Stimulated activated CD4-positive, alpha-beta T cell treated with anti-CD3 and anti-CD28 coated beads, Interleukin-1b, Interleukin-23, amount 100 ng/mL, for 24 hours (primary cell): ENCODE data around the gene ZNF548.
A peak's percentile ranks its signal among the peaks of the same experiment; 100 is the strongest.

Experiments used
- DNase-seq, 4 experiments: peaks; one replicate each; pipeline ENCODE4 v3.0.0-alpha.2; 2020; ENCODE audit warnings: low read depth in 4 of 4, low spot score in 1 of 4

ZNF548 gene

DNA sequence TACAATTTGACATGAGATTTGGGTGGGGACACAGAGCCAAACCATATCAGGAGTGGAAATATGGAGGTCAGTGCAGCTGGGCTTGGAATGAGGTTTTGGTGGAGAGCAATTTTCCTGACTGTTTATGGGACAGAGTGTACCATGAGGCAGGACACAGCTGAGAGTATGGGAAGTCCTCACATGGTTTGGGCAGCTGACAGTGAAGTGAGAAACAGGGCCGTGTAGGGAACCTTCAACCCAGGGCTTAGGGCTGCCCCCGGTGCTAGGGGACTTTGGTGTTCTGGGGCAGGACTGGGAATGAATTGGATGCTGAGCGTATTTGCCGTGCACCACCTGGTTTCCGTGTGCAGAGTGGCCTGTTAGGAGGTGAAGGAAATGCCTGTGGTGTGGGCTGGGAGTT, 6.1 kb downstream of the ZNF548 start:
- no peak for DNase-seq

DNA sequence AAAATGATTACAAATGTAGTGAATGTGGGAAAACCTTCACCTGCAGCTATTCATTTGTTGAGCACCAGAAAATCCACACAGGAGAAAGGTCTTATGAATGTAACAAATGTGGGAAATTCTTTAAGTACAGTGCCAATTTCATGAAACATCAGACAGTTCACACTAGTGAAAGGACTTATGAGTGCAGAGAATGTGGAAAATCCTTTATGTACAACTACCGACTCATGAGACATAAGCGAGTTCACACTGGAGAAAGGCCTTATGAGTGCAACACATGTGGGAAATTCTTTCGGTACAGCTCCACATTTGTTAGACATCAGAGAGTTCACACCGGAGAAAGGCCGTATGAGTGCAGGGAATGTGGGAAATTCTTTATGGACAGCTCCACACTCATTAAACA, 9.2 kb downstream of the ZNF548 start:
- no peak for DNase-seq

DNA sequence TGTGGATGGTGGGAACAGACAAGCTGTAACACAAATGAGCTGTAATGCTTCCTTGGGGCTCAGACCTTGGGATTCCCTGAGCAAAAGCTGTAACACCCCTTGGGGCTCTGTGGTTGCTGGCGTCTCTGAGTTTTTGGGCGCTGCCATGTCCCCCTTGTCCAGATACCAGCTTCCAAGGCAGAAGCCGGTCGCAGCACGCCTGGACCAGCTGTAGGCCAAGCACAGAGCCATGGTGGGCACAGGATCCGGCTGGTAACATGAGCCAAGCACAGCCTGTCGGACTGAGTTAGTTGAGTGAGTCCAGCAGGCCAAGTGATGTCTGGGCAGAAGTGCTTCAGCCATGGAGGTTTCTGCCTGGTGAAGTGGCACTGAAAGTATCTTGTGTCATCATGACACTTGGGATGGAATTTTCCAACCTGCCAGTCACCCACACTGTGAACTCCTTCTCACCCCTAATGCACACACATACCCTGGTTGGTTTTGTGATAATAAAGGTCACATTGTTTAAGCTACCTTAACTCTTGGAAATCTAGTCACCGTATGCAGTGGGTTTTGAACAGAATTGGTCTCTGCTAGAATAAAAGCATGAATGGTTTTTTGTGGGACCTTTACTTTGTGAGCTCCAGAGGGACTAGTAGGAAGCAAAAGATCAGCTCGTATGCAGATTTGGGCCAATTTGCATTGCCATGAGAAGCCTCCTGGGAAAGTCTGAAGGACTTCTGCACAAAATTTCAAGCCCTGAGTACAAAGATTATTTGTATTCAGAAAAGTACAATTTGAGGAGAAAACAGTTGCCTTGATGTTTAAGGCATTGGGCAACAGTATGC, 14.3 kb downstream of the ZNF548 start:
- DNase-seq, result no peak

DNA sequence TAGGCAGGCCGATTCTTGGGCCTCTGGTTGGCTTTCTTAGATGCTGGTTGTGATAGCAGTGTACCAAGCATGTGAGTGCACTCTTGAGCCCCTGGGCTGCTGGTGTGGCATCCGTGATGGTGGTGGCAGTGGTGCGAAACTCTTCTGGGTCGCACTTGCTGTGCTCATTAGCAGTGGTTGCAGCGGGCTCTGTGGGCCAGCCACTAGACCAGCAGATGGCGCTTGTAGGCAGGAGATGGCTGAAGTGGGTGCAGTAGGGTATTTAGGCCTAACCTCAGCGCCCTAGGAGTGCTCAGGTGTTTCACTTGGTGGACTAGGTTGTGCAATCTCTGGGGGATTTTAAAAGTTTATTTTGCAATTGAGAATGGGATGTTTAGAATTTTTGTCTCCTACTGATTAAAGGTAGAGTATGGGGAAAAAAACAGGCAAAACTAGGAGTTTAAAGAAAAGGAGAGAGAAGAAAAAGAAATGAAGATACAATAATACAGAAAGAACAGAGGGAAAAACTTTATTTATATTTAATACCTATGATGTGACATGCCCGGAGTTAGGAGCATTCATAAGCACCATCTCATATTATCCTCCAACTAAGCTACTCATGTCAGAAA, 17.0 kb downstream of the ZNF548 start:
- DNase-seq, result peak in 3 of 4 experiments; percentile 36 to 61 (median 42)

DNA sequence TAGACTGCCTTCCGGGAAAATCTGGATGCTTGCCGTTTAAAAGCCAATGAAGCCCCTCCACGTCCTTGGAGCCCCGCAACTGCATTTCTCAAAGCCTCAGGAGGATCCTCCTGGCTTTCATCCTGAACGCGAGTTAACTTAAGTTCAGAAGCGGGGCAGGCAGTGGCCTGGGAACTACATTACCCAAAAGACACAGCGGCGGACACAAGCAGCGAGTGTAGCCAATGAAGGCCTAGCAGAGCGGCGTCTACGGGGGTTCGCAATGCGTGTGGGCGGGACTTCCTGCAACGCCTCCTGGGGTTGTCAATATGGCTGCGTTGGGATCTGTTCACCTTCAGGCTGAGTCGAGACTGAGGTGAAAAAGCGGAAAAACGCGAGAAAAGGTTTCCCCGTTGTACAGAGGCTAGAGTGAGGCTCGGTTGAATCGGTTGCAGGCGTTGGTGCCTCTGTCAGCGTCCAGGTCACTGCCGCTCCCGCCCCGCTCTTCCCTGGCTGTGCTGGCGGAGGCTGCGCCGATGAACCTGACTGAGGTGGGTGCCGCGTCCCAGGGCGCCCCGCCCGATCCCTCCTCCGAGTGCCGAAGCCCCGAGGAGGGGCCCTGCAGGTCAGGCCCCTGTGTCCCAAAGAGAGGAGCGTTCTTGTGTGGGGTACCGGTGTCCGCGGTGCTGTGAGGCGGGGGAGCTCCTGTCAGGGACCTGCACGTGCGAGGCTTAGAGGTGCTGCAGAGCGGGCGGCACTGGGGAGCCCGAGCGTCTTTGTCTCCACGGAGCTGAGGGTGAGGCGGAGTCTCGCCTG, 21.4 kb downstream of the ZNF548 start, which contains the start of gene ZNF17:
Gene ZNF17 (plus strand): TSS at position 285 of the 795 bp plus-strand sequence. CDS start 2,455 bp downstream, outside the sequence.
- DNase-seq, result peak; percentile 76 to 90 (median 88)

DNA sequence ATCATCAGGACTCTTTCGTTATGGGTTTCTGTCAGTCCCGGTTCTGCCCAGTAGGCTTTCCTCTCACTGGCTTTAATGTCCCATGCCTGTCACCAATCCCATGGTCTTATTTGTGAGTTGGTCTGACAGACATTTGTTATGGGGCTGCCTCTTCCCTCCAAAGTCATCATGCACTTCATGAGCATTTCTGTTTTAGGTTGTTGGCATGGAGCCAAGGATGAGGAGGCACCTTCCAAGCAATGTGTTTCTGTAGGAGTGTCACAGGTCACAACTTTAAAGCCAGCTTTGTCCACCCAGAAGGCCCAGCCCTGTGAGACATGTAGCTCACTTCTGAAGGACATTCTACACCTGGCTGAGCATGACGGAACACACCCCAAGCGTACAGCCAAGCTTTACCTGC, 29.8 kb downstream of the ZNF548 start:
- DNase-seq, result no peak

DNA sequence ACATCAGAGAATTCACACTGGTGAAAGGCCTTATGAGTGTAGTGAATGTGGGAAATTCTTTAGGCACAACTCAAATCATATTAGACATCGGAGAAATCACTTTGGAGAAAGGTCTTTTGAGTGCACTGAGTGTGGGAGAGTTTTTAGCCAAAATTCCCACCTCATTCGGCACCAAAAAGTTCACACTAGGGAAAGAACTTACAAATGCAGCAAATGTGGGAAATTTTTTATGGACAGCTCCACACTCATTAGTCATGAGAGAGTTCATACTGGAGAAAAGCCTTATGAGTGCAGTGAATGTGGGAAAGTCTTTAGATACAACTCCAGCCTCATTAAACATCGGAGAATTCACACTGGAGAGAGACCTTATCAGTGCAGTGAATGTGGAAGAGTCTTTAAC, 31.4 kb downstream of the ZNF548 start:
- DNase-seq, result no peak

DNA sequence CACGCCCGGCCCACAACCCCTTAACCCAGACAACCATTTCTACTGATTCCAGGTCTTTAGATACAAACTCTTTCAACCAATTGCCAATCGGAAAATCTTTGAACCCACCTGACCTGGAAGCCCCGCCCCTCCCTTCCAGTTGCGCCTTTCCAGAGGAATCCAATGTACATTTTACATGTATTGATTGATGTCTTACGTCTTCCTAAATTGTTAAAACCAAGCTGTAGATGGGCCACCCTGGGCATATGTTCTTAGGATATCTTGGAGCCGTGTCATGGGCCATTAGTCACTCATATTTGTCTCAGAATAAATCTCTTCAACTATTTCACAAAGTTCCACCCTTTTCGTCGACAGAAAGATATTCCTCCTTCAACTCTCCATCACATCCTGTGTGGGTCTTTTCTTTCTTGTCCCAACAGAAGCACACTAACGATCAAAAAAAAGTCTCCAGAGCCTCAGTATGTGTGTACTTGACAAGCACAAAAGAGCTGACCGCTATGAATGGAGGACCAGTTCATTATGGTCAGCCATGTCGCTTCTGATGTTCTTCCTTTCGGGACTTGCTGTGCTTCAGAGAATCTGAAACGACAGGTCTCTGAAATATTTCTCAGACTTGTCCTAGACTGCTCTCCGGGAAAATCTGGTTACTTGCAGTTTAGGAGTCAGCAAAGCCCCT, 44.9 kb downstream of the ZNF548 start:
- peak in 1 of 4 experiments; percentile 3 for DNase-seq

DNA sequence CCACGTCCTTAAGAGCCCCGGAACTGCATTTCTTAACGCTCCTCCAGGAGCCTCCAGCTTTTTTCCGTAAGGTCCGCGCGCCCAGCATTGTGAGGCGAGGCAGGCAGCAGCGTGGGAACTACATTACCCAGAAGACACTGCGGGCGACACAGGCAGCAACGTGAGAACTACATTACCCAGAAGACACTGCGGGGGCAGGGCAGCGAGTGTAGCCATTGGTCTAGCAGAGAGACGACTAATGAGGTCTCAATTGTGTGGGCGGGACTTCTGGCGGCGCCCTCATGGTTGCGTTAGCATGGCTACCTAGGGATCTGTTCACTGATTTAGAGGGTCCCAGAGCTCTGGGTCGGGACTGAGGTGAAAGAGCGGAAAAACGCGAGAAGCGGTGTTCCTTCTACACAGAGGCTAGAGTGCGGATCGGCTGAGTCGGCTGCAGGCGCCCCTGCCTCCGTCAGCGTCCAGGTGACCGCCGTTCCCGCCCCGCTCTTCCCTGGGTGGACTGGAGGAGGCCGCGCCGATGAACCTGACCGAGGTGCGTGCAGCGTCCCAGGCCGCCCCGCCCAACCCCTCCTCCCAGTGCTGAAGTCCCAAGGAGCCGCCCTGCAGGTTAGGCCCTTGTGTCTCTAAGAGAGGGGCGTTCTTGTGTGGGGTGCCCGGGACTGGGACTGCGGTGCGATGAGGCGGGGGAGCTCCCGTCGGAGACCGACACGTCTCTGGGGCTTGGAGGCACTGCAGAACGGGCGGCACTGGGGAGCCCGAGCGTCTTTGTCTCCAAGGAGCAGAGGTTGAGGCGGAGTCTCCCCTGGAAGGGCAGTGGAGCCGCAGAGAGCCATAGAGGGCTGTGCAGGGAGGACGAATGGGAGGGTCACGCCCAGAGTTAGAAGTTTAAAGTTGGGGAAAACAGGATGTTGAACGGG, 45.7 kb downstream of the ZNF548 start, which contains the start of gene ZNF749:
Gene ZNF749 (plus strand): TSS at position 264 of the 917 bp plus-strand sequence. CDS start 254 bp downstream, at position 518.
- peak; percentile 84 to 94 (median 92) for DNase-seq

DNA sequence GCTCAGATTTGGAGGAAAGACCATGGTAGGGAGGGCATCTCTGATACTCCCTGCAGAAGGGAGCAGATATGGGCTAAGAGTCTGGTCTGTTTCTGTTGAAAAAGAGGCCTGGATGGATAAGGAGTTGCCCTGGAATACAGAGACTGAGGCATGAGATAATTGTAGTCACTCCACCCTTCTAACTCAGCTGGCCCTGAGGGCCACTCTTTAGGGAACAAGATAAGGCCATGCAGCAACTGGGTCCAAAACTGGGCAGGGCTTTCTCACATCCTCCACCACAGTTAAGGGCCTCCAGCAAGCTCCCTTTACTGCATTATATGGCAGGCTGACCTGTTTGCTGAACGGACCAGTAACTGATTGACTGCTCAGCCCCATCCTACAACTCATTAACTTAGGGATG, 46.8 kb downstream of the ZNF548 start:
- DNase-seq, result no peak

DNA sequence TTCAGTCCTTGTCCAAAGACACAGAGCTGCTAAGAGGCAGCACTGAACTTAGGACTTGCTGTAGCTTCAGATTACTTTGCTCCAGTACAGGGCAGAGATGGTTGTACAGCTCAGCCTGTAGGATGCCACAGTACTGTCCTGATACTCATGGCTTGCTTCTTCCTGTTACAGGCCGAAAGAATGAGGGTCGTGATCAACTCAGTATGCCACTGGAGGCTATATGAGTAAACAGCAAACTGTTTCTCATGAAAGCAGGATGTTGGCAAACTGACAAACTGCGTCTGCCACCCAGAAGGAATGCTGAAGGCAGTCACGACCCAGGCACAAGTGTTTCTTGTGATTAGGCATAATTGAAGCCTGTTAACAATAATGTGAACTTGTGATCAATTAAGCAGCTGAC, 48.3 kb downstream of the ZNF548 start:
- no peak for DNase-seq

DNA sequence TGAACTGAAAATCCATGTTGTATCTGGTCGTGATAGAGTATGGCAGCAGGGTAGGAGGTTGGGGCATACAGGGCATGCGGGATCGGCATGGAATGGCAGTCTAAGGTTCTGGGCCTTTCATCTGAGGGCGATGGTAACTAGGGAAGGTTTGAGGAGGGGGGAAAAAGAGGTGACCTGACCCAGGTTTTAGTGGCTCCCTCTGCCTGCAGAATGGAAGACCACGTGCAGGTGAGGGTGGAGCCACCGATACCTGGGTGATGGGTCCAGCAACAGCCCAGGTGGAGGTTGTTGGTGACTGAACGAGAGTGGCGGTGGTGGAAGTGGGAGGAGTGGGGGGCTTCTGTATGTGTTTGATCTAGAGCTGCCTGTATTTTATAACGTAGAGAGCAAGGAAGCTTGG, 49.3 kb downstream of the ZNF548 start:
- no peak for DNase-seq

DNA sequence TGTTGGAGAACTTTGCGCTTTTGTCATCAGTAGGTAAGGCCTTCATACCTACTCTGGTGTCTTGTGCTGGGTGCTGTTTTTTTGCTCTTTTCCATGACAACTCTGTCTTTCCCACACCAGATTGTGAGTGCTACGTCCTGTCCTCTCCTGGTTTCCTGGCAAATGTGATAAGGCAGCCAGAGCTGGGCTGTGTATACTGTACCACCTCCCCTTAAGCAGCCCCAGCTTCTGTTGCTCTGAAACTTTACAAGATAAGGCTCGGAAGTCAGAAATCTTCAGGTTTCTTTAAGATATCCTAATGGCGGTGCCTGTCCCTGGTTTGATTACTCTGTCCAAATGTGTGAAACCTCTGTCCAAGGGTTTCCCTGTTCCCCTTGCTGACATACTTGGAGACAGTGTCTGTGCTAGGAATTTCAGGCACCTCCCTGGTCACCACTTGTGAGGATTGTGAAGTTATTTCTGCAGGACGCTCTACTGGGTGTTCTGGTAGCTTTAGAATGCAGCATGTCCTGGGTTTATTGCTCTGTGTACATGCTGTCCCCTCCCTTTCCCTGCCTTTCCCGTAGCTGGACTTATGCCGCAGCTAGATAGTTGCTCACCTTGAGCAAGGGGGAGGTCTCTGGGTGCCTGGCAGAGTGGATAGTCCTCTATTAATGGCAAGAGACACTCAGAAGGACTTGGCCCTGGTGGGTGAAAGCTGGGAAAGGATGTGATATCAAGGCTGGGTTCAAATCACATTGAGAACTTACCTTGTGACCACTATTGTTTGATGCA, 52.5 kb downstream of the ZNF548 start:
- no peak for DNase-seq

DNA sequence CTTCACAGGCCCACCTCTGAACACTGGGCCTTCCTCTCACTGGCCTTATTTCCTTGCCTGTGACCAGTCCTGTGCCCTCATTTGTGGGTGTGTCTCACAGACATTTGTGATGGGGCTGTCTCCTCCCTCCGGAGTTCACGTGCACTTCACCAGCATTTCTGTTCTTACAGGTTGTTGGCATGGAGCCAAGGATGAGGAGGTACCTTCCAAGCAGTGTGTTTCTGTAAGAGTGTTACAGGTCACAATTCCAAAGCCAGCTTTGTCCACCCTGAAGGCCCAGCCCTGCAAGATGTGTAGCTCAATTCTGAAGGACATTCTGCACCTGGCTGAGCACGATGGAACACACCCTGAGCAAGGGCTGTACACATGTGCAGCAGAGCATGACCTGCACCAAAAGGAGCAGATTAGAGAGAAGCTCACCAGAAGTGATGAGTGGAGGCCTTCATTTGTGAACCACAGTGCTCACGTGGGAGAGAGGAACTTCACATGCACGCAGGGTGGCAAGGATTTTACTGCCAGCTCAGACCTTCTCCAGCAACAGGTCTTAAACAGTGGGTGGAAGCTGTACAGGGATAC, 53.6 kb downstream of the ZNF548 start:
- DNase-seq, result no peak

DNA sequence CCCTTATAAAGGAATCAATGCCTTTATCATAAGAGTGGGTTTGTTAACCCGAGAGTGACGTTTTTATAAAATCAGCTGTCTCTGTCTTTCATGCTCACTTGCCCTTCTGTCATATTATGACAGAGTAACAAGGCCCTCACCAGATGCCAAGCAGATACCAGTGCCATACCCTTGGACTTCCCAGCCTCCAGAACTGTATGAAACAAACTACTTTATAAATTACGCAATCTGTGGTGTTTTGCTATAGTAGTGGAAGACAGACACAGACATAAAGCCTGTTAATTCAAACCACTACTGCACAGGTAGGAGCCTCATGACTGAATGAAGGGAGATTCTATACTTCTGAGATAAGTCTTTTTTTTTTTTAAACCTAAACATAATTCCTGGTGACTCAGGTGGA, 62.7 kb downstream of the ZNF548 start:
- DNase-seq, result no peak
